Tibial artery (tissue), 4 donors: ENCODE results near the gene NKD1.
"Not testable (repeated sequence)": the region's sequence is repeated elsewhere in the genome, so short reads cannot be mapped to it uniquely, and the experiment has no call there.

Experiments
- DNase-seq, 2 donors: peaks; one replicate each; pipeline ENCODE4 v3.0.0-alpha.2; 2019
- H3K27ac ChIP-seq, 2 donors: fragments of 200-600 bp; sonication (generic) in 1 of 2; 1 replicate in 1 of 2; 2 replicates in 1 of 2; pipeline ENCODE4 v1.5.1; 2018 to 2019; ENCODE audit warnings: mild to moderate bottlenecking in 1 of 2
- H3K27me3 ChIP-seq, 2 donors: fragments of 200-600 bp; sonication (generic) in 1 of 2; one replicate each; pipeline versions ENCODE4 v1.5.1 to v1.6.0; 2016 to 2019
- H3K36me3 ChIP-seq, 3 donors: fragments of 200-600 bp; sonication (generic) in 2 of 3; one replicate each; pipeline ENCODE4 v1.5.1; 2016 to 2019; ENCODE audit warnings: mild to moderate bottlenecking in 2 of 3
- H3K4me1 ChIP-seq, 4 donors: fragments of 200-600 bp; sonication (generic) in 2 of 4; 1 replicate in 3 of 4; 2 replicates in 1 of 4; pipeline ENCODE4 v1.5.1; 2016 to 2019
- H3K4me3 ChIP-seq, 2 donors: fragments of 200-600 bp; sonication (generic) in 1 of 2; 1 replicate in 1 of 2; 2 replicates in 1 of 2; pipeline ENCODE4 v1.5.1; 2018 to 2019; ENCODE audit warnings: mild to moderate bottlenecking in 2 of 2
- H3K9me3 ChIP-seq, 3 donors: fragments of 200-600 bp; sonication (generic) in 1 of 3; one replicate each; pipeline ENCODE4 v1.5.1; 2016 to 2019
- intact Hi-C: fragments of 100-400 bp; cut with DNase I; formaldehyde crosslinking; loops from one replicate; pipeline ENCODE4 v1.15.0; 2023; ENCODE audit warnings: low total_unique reads
- TF ChIP-seq, protein P1 (sequence below), 2 experiments: fragments of 200-600 bp in 1 of 2; fragments of 450-650 bp in 1 of 2; IDR thresholded peaks; one replicate each; pipeline ENCODE4 v1.5.1; 2017 to 2019; ENCODE audit warnings: antibody characterized with exemption in 2 of 2, mild to moderate bottlenecking in 1 of 2, moderate library complexity in 1 of 2

NKD1 gene

DNA sequence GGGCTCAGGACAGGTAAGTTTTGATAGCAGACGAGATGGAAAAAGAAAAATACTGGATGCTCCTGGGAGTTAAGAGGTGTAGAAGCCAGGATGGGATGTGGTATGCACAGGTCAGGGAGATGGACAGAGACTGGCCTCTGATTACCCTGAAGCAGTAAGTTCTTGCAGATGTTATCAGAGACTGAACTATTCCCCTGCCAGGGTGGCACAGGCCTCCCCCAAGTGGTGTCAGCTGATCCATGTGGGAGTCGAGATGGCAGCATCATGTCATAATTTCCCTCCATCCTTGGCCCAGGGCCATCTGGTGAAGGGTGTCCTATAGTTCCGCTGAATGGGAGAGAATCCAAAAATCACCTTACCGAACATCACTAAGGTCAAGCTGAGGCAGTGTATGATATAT lies 14.1 kb upstream of the NKD1 start:
- H3K27ac ChIP-seq: no peak overlapping the region
- H3K27me3 ChIP-seq: no peaks in the 10 kb centered on the region
- H3K4me1 ChIP-seq: no peaks in the 10 kb centered on the region
- DNase-seq: no peak
- H3K4me3 ChIP-seq: no peak overlapping the region
- no peaks in the 10 kb centered on the region for H3K36me3 ChIP-seq
- H3K9me3 ChIP-seq: peaks cover 0 to 13% (median 7%) of the 10 kb centered on the region in 3 donors
- intact Hi-C loops: no loop called here
- TF ChIP-seq, protein P1, sequence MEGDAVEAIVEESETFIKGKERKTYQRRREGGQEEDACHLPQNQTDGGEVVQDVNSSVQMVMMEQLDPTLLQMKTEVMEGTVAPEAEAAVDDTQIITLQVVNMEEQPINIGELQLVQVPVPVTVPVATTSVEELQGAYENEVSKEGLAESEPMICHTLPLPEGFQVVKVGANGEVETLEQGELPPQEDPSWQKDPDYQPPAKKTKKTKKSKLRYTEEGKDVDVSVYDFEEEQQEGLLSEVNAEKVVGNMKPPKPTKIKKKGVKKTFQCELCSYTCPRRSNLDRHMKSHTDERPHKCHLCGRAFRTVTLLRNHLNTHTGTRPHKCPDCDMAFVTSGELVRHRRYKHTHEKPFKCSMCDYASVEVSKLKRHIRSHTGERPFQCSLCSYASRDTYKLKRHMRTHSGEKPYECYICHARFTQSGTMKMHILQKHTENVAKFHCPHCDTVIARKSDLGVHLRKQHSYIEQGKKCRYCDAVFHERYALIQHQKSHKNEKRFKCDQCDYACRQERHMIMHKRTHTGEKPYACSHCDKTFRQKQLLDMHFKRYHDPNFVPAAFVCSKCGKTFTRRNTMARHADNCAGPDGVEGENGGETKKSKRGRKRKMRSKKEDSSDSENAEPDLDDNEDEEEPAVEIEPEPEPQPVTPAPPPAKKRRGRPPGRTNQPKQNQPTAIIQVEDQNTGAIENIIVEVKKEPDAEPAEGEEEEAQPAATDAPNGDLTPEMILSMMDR (IDR thresholded peaks at IDR 0.05): no peak

DNA sequence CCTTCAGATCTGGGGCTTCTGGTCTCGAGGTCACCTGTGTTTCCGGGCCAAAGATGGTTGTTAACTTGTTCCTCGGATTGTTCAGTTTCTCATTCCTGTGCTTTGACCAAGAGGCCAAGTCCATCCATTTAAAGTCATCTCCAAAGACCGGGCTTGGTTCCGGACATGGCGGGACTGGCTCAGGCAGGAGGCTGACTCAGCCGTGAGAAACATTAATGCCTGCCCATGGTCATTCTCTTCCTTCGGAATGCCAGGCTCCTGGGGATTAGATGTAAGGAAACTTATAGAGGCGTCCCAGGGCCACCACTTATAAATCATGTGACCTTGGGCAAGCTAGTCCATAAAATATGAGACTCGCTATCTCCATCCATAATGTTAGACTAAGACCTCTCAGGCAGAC lies 13.6 kb upstream of the NKD1 start:
- no peak overlapping the region for H3K4me3 ChIP-seq
- H3K4me1 ChIP-seq: no peaks in the 10 kb centered on the region
- H3K27me3 ChIP-seq: no peaks in the 10 kb centered on the region
- TF ChIP-seq, protein P1 (IDR thresholded peaks at IDR 0.05): no peak
- no peak for DNase-seq
- no peaks in the 10 kb centered on the region for H3K36me3 ChIP-seq
- H3K9me3 ChIP-seq: peaks cover 0 to 10% (median 5%) of the 10 kb centered on the region in 3 donors
- no peak overlapping the region for H3K27ac ChIP-seq
- intact Hi-C loops: no loop called here

DNA sequence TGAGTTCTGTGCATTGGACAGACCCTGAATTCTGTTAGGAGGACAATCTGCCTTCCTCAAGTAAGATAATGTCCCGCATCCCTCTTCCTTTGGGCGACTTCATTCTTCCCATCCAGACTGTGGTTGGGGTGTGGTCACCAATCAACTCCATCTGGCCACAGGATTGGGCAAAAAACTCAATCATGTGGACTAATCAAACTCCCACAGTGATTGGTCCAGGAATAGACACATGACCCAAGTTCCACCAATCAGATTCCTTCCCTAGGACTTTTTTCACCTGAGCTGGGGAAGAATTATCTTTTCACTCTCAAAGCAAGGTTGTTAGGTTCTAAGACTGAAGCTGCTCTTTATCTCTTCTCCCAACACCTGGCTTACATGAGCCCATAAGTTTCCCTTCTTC lies 13.2 kb upstream of the NKD1 start:
- Histone ChIP-seq H3K27ac (no peak overlapping the region), H3K27me3 (no peaks in the 10 kb centered on the region), H3K36me3 (no peaks in the 10 kb centered on the region), H3K9me3 (peaks cover 0 to 6% (median 4%) of the 10 kb centered on the region in 3 donors), H3K4me1 (no peaks in the 10 kb centered on the region), H3K4me3 (no peak overlapping the region)
- intact Hi-C loops: no loop called here
- no peak for DNase-seq
- TF ChIP-seq, protein P1 (IDR thresholded peaks at IDR 0.05): no peak

DNA sequence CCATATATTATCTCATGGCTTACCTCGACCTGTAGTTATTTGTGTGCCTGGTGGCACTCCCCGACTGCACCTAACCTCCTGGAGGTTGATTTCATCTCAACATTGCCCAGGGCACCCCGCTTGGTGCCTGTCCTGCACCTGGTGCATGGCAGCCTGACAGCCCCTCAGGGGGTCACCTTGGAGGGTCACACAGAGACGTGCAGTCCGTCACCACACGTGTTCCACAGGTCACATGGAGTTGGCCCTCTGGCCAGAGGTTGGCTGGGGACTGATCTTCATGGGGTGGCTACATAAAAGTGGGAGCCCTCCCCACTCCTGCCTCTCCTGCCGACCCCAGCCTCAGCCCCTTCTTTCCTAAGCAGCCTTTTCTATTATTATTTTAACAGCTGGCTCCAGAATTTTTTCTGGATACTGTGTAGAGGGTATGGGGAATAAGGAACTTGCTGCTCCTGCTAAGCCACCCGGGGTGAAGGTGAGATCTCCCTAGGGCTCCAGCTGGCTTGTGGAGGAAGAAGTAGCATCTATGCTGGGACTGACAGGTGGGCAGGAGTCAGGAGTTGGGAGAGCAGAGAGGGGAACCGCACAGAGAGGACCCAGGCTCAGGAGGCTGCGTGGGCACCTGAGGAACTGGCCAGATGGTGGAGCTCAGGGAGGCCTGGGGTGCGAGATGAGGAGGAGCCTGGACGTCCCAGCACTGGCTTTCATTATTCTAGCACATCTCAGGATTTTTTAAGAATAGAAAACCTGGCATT lies 12.5 kb upstream of the NKD1 start:
- Histone ChIP-seq H3K9me3 (no peaks in the 10 kb centered on the region), H3K27me3 (no peaks in the 10 kb centered on the region), H3K4me3 (no peak overlapping the region), H3K36me3 (no peaks in the 10 kb centered on the region), H3K27ac (no peak overlapping the region), H3K4me1 (no peaks in the 10 kb centered on the region)
- intact Hi-C loops: no loop called here
- no peak for DNase-seq
- TF ChIP-seq, protein P1 (IDR thresholded peaks at IDR 0.05): no peak

DNA sequence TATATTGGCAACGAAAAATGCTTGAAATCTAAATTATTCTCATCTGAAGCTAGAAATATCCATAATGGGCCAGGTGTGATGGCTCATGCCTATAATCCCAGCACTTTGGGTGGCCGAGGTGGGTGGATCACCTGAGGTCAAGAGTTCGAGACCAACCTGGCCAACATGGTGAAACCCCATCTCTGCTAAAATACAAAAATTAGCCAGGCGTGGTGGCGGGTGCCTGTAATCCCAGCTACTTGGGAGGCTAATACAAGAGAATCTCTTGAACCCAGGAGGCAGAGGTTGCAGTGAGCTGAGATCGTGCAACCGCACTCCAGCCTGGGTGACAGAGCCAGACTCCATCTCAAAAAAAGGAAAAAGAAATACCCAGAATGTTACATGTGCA lies 11.9 kb upstream of the NKD1 start:
- H3K36me3 ChIP-seq, H3K27me3 ChIP-seq, intact Hi-C loops, H3K4me1 ChIP-seq, H3K27ac ChIP-seq, DNase-seq, H3K4me3 ChIP-seq, H3K9me3 ChIP-seq: not testable (repeated sequence)

DNA sequence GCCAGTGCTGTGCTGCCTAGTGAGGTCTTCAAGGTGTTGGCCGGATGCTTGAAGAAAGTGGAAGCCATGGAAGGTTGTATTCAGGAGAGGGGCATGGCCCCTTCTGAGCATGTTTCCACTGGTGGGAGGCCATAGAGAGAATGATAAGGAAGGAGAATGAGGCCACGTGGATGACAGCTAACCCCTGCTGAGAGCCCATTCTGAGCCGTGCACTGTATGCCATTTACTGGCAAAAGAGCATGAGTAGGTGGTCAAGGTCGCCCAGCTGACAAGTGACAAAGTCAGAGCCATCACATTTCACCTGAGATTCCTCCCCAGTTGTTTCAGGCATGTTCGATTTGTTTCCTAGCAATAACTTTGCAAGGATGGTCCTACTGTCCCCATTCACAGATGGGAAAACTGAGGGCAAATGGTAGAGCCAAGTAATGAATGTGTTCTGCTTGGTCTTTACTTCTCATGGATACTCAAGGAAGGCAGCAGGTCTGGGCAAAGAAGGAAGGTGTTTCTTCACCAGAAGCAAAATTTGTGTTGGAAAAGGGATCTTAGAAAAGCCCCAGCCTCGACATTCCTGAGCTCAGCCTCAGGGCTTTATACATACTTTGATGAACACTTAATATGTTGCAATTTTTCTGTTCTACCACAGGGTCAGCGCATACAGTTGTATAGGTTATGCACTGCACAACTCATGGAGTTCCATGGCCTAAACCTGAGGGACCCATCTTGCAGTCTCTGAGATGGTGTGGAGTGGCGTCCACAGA lies 10.5 kb upstream of the NKD1 start:
- H3K36me3 ChIP-seq: no peaks in the 10 kb centered on the region
- no peaks in the 10 kb centered on the region for H3K4me1 ChIP-seq
- H3K27me3 ChIP-seq: no peaks in the 10 kb centered on the region
- no peak for DNase-seq
- H3K9me3 ChIP-seq: no peaks in the 10 kb centered on the region
- no peak overlapping the region for H3K4me3 ChIP-seq
- H3K27ac ChIP-seq: no peak overlapping the region
- intact Hi-C loops: no loop called here
- TF ChIP-seq, protein P1 (IDR thresholded peaks at IDR 0.05): no peak
